Right lung (tissue), 5 donors: ENCODE measurements around the gene HIPK2. TPM values are rescaled to one million over a fixed set of nuclear protein-coding genes. Genes with fewer than 3 reads are reported as not detected.
"Not testable (repeated sequence)": the region's sequence is repeated elsewhere in the genome, so short reads cannot be mapped to it uniquely, and the experiment has no call there.

Source experiments
- DNase-seq, 2 donors: peaks; one replicate each; pipeline ENCODE4 v3.0.0-alpha.2; 2013
- polyA plus RNA-seq, 5 donors: library from polyadenylated mRNA; unstranded; fragments of 120-200 nt; gene quantifications; one replicate each; pipeline versions ENCODE4 v1.2.1 to v1.2.3, GENCODE V29; 2013; ENCODE audit warnings: inconsistent platforms in 1 of 5, low replicate concordance in 1 of 5; ENCODE audit not compliant: insufficient read length in 5 of 5, insufficient read depth in 1 of 5

Gene HIPK2
- polyA plus RNA-seq, 5 donors = 17.6 to 30.1 (median 24.5) TPM

DNA sequence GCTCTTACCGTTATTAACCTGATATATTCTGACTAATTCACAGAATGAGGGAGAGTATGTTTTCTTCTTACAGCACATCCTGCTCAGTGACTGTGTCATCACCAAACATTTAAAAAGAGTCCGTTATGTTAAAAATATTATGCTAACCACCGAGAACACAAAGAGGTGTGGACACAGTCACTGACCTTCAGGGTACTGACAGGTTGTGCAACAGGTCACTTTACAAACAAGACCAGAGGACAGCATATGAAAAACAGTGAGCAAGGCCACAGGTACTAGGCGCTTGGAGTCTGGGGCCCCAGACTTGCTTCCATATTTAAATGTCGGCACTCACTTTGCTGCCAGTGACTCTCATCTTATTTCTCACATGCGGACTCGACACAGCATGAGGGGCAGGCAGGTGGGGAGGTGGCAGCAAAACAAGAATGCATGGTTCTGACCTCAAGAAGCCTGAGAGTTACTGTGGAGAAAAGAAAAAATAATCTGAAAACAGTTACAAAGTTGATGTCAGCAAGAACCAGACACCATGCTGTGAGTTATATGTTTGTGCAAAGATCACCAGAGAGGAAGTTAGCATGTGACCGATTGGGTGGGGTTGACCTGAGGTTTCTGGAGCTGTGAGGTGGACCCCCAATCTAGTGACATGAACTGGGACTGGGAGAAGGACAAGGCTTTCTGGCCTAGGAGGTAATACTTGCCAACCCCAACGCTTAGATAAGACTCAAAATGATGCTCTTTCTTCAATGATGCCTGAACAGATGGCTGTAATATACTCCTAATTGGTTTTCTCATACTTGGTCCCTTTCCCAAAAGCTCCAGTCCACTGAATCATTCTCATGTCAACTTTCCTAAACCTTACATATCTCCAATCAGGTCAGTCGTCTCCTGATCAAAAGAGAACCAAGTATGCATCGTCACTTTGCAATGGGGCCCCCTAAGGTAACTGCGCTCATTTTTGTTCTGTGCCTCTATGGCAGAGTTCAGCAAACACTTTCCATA, 102.4 kb downstream of the HIPK2 start:
- no peak for DNase-seq

DNA sequence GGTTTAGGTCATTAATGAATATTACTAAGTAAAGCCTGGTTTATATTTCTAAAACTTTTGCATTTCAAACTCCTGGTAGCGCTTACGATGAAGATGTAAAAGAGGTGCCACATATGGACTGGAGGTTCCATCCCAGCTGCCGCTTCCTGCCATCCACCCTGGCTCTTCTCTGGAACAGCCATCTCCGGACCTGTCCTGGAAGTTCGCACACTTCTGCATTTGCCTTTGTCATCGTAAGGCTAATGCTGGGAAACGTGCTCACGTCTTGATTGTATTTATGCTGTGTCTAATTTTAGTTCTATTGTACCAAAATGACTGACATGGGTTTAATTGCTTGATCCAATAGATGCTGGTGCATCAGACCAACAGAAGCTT, 103.1 kb downstream of the HIPK2 start:
- no peak for DNase-seq

DNA sequence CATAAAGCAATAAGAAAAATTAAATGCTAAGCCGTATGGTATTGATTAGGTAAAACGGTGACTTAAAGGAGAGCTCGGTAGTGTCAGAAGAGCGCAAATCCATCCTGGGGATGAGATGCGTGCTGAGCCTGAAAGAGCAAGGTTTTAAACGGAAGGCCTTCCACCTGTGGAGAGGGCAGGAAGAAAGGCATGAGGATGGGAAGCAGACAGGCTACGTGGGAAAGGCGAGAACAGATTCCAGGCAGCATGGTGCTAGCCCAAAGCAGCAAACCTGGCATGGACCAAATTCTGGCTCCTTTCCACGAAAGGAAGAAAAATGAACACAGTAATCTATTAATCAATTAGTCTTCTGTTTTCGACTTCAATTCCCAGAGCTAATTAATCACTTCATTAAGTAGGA, 103.5 kb downstream of the HIPK2 start:
- DNase-seq = no peak

DNA sequence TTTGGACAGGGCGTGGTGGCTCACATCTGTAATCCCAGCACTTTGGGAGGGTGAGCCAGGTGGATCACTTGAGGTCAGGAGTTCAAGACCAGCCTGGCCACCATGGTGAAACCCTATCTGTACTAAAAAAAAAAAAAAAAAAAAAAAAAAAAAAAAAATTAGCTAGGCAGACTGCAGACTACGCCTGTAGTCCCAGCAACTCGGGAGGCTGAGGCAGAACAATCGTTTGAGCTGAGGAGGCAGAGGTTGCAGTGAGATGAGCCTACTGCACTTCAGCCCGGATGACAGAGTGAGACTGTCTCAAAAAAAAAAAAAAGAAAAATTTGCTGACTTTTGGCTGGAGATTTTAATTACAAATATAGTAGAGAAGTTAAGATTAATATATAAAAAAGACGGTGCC, 104.0 kb downstream of the HIPK2 start:
- no peak for DNase-seq

GRCh38 chr7:139673230-139673629, 104.6 kb downstream of the HIPK2 start:
- no peak for DNase-seq

- no peak for DNase-seq
These were observed 105.8 kb downstream of the HIPK2 start for GRCh38 chr7:139671967-139672366.

DNA sequence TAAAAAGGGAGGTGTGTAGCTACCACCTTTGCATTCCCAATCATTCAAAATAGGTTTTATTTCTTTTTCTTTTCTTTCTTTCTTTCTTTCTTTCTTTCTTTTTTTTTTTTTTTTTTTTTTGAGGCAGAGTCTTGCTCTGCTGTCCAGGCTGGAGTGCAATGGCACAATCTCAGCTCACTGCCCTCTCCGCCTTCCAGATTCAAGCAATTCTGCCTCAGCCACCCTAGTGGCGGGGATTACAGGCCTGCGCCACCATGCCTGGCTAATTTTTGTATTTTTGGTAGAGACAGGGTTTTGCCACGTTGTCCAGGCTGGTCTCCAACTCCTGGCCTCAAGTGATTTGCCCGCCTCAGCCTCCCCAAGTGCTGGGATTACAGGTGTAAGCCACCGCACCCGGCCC, 107.1 kb downstream of the HIPK2 start:
- not testable (repeated sequence) for DNase-seq

DNA sequence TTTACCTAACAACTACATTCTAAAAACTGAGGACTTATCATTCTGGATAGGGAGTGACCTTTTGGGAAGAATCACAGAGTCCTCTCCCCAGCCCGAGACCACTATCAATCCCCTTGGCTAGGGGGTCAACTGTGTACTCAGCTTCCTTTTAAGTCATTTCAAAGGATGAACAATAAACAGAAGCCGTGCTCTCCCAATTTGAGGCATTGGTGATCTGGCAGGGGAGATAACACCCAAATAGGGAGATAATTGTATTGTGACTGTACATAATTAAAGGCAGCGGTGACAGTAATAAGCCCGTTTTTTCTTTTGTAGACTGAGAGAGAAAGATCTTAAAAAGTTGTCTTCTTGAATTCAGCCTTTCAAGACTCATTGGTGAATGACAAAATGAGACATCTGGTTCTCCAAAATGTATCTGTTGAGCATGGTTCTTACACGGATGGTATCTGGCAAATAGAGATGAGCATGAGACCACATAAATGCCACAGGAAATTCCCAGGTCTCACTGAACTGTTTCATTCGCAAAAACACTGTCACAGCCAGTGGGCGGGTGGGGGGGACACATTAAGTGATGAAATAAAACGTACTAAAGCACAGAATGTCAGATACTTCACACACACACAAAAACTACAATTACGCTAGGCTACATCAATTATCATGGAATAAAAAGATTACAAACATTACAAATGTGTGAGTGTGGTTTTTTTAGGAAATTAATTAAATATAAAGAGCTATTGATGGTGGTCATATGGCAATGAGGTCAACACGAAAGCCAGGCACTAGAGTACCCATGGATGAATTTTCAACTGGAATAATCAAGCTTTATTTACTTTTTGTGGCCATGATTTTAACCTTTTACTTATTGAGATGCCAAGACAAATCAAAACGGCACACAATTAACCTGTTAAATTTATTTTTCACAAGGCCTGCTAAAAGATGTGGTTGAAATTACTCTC, 108.4 kb downstream of the HIPK2 start:
- no peak for DNase-seq

- no peak for DNase-seq
These were observed 110.4 kb downstream of the HIPK2 start for GRCh38 chr7:139667377-139667776.

DNA sequence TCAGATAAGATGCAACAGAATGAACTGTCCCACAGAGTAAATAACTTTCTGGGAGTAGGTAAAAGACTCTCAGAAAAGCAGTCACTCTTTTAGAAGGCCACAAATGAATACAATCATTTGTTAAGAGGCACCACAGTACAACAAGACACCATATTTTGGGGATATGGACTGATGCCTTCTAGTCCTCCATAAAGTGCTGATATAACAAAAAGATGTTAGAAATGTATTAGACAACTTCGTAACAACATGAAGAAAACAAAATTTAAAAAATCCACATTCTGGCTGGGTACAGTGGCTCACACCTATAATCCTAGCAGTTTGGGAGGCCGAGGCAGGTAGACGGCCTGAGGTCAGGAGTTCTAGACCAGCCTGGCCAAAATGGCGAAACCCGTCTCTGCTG, 111.3 kb downstream of the HIPK2 start:
- no peak for DNase-seq

- no peak for DNase-seq
These were observed 113.4 kb downstream of the HIPK2 start for GRCh38 chr7:139664434-139664833.

DNA sequence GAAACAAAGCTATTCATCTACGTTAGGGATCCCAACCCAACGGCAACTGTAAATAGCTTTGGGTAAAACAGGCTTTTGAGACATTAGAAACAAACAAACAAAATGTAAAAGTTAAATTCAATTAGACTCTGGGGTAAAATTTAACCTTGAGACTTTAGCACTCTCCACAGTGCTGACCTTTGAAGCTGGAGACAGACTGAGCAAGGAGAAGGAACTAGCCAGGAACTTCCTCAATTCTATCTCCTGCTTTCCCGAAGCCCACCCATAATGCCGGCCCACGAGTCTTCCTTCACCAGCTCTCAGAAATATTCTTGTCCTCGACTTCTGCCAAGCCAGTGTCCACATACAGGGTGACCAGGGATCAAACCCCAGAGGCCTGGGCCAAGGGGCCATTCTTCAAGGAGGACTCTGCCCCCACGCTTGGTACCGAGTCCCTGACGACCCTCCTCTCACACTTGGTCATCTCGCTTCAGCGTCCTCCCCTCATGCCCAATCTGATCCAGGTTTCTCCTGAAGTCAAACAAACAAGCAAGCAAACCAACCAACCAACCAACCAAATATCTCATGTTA, 114.1 kb downstream of the HIPK2 start:
- no peak for DNase-seq

- DNase-seq = no peak
These were observed 115.9 kb downstream of the HIPK2 start for GRCh38 chr7:139661903-139662302.

- no peak for DNase-seq
These were observed 116.8 kb downstream of the HIPK2 start for GRCh38 chr7:139661043-139661440.

DNA sequence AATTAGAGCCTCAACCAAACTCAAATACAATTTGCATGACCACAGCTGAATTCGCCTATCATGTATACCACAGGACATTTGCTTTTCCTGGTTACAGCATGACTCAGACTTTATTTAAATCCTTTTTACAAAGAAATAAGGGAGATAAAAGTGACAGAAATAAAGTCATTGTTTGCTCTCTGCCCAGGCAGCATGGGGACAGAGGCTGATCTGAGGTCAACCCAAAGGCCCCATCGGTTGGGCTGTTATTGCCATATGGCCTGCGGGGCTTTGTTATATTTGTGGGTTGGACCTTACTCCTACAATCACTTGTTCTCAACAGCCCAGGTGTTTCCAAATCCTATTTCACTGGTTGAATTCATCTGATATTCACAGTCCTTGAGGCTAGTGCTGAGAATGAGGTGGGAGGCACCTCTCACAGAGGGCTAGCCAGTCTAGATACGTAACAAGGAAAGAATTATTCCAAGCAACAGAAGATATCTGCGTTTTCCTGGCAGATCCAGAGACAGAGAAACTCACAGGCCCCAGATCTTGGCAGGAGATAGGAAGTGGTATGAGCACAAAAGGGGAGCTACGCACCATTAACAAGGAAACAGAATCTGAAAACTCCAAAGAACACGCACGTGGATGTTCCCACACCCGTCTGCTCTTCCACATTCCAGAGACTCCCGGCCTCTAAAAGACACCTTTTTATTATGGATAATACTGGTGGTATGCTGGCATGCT, 117.3 kb downstream of the HIPK2 start:
- DNase-seq = no peak

GRCh38 chr7:139659922-139660316, 117.9 kb downstream of the HIPK2 start:
- DNase-seq = no peak

- DNase-seq = no peak
These were observed 118.7 kb downstream of the HIPK2 start for GRCh38 chr7:139658908-139659675.

DNA sequence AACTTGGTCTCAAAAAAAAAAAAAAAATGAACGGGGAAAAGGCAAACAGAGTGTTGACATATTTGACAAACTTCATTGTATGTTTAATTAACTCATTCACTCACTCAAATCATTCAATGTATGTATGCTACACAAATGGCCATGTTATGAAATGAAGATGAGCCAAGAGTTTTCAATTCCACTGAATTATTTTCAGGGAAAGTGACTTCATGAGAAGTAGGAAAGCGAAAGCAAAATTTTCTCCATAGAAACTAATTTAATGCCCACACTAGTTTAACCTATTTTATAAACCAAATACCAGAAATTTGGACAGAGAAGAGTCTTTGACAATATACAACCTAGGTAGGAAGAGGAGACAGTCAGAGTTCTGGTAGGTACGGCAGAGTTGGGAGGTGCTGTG, 119.5 kb downstream of the HIPK2 start:
- no peak for DNase-seq

- DNase-seq = no peak
These were observed 120.1 kb downstream of the HIPK2 start for GRCh38 chr7:139657725-139658124.

- no peak for DNase-seq
These were observed 121.4 kb downstream of the HIPK2 start for GRCh38 chr7:139656387-139656786.

- no peak for DNase-seq
These were observed 122.5 kb downstream of the HIPK2 start for GRCh38 chr7:139655305-139655704.
